K562 (cell line): ENCODE data around the gene YARS1. TPM values are rescaled to one million over a fixed set of nuclear protein-coding genes. Genes with fewer than 3 reads are reported as not detected.
A peak's percentile ranks its signal among the peaks of the same experiment; 100 is the strongest.

Experiments
- CHCHD3 ChIP-seq: fragments of 250-450 bp; sonication (Bioruptor Pico); IDR thresholded peaks from 2 replicates; pipeline ENCODE4 v2.1.2; 2022; ENCODE audit warnings: mild to moderate bottlenecking
- FOXJ3 ChIP-seq: sonication (generic); formaldehyde crosslinking; IDR thresholded peaks from 2 replicates; pipeline ENCODE4 v1.4.0; 2020; ENCODE audit warnings: mild to moderate bottlenecking, missing genetic modification reagents
- ZNF165 ChIP-seq: fragments of 250-450 bp; sonication (Bioruptor Pico); IDR thresholded peaks from 2 replicates; pipeline ENCODE4 v1.4.0; 2020; ENCODE audit warnings: borderline replicate concordance
- polyA plus RNA-seq, 8 experiments: library from polyadenylated mRNA; depleted of rRNA in 4 of 8; stranded (reverse) in 5 of 8; unstranded in 3 of 8; fragments of >200 nt; fragmentation: Nextera tagmentation in 2 of 8; fragmentation: Illumina TruSeq in 1 of 8; extraction: Ambion mirVana in 2 of 8; extraction: Trizol in 1 of 8; gene quantifications; 2 replicates each; pipeline versions ENCODE4 v1.2.1 to v1.2.3, GENCODE V29; 2011 to 2014; ENCODE audit warnings: inconsistent platforms in 1 of 8, missing spikeins in 1 of 8
- total RNA-seq, 7 experiments: library from RNA; depleted of rRNA in 6 of 7; stranded (reverse); fragments of >200 nt in 6 of 7; fragmentation: Illumina TruSeq in 2 of 7; extraction: Trizol in 2 of 7; gene quantifications; 2 replicates each; pipeline versions ENCODE4 v1.2.1 to v1.2.3, GENCODE V29; 2011 to 2021; ENCODE audit warnings: low replicate concordance in 1 of 7
- TF ChIP-seq, protein P1 (sequence below), 2 experiments: IDR thresholded peaks; 2 replicates each; pipeline ENCODE4 v1.6.1; 2011; ENCODE audit warnings: borderline replicate concordance in 1 of 2, control low read depth in 1 of 2, low read depth in 1 of 2, low read length in 1 of 2, mild to moderate bottlenecking in 1 of 2, mixed read lengths in 1 of 2, moderate library complexity in 1 of 2; ENCODE audit not compliant: insufficient read depth in 1 of 2, insufficient read length in 1 of 2, poor library complexity in 1 of 2, severe bottlenecking in 1 of 2; ENCODE audit errors: extremely low read depth in 1 of 2
- TF ChIP-seq, protein P2 (sequence below): fragments of 200-800 bp; sonication (Bioruptor generic); IDR thresholded peaks from 2 replicates; pipeline ENCODE4 v1.6.1; 2016; ENCODE audit warnings: missing genetic modification characterization, missing compliant biosample characterization
- TF ChIP-seq, protein P3 (sequence below): fragments of 450-650 bp; formaldehyde crosslinking; IDR thresholded peaks from 2 replicates; pipeline ENCODE4 v1.4.0; 2022; ENCODE audit warnings: missing genetic modification characterization
- TF ChIP-seq, protein P4 (sequence below): sonication (generic); formaldehyde crosslinking; IDR thresholded peaks from 2 replicates; pipeline ENCODE4 v1.8.0; 2022; ENCODE audit warnings: mild to moderate bottlenecking, missing genetic modification reagents
- TF ChIP-seq, protein P5 (sequence below): fragments of 150-350 bp; IDR thresholded peaks from 2 replicates; pipeline ENCODE4 v1.6.1; 2014; ENCODE audit warnings: low read depth, mild to moderate bottlenecking, low read length, borderline replicate concordance

Gene YARS1
- total and polyA plus RNA-seq, 9 of the 15 experiments (the other 6 are each of a cell fraction or from before 2014, with no cell fraction given) = 66.2 to 336 (median 201) TPM

DNA sequence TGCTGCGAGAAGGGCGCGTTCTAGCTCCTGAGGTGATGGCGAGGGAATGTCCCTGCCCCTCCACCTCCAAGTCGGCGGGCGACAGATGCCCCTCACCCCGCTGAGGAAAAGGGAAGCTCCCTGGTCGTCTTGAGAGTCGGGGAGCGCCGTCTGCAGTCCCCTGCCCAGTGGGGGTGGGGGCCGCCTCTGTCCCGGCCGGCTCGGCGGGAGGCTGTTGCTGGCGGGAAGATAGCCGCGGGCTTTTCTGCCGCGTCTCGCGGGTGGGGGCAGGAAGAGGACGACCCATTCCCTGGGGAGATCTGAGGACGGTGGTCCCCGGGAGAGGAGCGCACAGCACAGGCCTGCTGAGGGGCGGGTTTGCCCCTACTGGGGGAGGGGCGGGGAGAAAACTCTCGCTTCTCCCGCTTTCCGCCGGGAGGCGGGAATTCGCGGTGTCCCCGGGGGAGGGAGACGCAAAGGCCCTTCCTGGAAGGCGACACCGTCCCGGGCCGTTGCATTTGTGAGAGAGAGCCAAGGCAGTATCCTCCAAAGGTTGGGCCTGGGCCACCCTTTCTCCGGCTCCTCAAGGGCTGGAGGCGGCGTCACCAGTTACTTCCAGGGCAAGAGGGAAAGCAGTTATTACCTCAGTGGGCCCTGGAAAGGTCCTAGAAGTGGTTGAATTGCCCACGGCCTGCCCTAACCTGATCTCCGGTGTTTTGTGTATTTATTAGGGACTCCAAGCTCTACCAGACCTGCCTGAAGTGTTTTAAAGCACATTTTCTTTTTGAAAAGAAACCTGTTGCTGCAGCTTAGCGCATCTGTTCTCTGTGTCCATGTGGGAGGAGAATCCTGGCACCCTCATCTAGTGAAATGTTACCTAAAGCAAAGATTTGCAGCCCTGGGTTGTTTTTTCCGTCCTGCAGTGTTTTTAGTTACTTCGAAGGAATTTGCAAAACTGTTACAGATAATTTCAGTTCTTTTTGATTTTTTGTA, 943 bp upstream of the YARS1 start (continued):
- TF ChIP-seq, protein P1, sequence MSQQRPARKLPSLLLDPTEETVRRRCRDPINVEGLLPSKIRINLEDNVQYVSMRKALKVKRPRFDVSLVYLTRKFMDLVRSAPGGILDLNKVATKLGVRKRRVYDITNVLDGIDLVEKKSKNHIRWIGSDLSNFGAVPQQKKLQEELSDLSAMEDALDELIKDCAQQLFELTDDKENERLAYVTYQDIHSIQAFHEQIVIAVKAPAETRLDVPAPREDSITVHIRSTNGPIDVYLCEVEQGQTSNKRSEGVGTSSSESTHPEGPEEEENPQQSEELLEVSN (IDR thresholded peaks at IDR 0.05; ENCODE audit: borderline replicate concordance in 1 of 2, extremely low read depth in 1 of 2, insufficient read depth in 1 of 2, insufficient read length in 1 of 2, low read depth in 1 of 2, low read length in 1 of 2, poor library complexity in 1 of 2, severe bottlenecking in 1 of 2) = peak; percentile 55 to 73
- TF ChIP-seq CHCHD3 (CRISPR knock-in tag) = no peak
- TF ChIP-seq FOXJ3 (CRISPR knock-in tag) = no peak
- TF ChIP-seq, protein P2, sequence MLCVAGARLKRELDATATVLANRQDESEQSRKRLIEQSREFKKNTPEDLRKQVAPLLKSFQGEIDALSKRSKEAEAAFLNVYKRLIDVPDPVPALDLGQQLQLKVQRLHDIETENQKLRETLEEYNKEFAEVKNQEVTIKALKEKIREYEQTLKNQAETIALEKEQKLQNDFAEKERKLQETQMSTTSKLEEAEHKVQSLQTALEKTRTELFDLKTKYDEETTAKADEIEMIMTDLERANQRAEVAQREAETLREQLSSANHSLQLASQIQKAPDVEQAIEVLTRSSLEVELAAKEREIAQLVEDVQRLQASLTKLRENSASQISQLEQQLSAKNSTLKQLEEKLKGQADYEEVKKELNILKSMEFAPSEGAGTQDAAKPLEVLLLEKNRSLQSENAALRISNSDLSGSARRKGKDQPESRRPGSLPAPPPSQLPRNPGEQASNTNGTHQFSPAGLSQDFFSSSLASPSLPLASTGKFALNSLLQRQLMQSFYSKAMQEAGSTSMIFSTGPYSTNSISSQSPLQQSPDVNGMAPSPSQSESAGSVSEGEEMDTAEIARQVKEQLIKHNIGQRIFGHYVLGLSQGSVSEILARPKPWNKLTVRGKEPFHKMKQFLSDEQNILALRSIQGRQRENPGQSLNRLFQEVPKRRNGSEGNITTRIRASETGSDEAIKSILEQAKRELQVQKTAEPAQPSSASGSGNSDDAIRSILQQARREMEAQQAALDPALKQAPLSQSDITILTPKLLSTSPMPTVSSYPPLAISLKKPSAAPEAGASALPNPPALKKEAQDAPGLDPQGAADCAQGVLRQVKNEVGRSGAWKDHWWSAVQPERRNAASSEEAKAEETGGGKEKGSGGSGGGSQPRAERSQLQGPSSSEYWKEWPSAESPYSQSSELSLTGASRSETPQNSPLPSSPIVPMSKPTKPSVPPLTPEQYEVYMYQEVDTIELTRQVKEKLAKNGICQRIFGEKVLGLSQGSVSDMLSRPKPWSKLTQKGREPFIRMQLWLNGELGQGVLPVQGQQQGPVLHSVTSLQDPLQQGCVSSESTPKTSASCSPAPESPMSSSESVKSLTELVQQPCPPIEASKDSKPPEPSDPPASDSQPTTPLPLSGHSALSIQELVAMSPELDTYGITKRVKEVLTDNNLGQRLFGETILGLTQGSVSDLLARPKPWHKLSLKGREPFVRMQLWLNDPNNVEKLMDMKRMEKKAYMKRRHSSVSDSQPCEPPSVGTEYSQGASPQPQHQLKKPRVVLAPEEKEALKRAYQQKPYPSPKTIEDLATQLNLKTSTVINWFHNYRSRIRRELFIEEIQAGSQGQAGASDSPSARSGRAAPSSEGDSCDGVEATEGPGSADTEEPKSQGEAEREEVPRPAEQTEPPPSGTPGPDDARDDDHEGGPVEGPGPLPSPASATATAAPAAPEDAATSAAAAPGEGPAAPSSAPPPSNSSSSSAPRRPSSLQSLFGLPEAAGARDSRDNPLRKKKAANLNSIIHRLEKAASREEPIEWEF = no peak
- peak; percentile 86 for TF ChIP-seq ZNF165 (CRISPR knock-in tag)
- TF ChIP-seq, protein P3, sequence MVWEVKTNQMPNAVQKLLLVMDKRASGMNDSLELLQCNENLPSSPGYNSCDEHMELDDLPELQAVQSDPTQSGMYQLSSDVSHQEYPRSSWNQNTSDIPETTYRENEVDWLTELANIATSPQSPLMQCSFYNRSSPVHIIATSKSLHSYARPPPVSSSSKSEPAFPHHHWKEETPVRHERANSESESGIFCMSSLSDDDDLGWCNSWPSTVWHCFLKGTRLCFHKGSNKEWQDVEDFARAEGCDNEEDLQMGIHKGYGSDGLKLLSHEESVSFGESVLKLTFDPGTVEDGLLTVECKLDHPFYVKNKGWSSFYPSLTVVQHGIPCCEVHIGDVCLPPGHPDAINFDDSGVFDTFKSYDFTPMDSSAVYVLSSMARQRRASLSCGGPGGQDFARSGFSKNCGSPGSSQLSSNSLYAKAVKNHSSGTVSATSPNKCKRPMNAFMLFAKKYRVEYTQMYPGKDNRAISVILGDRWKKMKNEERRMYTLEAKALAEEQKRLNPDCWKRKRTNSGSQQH (CRISPR knock-in tag) = no peak
- TF ChIP-seq, protein P4, sequence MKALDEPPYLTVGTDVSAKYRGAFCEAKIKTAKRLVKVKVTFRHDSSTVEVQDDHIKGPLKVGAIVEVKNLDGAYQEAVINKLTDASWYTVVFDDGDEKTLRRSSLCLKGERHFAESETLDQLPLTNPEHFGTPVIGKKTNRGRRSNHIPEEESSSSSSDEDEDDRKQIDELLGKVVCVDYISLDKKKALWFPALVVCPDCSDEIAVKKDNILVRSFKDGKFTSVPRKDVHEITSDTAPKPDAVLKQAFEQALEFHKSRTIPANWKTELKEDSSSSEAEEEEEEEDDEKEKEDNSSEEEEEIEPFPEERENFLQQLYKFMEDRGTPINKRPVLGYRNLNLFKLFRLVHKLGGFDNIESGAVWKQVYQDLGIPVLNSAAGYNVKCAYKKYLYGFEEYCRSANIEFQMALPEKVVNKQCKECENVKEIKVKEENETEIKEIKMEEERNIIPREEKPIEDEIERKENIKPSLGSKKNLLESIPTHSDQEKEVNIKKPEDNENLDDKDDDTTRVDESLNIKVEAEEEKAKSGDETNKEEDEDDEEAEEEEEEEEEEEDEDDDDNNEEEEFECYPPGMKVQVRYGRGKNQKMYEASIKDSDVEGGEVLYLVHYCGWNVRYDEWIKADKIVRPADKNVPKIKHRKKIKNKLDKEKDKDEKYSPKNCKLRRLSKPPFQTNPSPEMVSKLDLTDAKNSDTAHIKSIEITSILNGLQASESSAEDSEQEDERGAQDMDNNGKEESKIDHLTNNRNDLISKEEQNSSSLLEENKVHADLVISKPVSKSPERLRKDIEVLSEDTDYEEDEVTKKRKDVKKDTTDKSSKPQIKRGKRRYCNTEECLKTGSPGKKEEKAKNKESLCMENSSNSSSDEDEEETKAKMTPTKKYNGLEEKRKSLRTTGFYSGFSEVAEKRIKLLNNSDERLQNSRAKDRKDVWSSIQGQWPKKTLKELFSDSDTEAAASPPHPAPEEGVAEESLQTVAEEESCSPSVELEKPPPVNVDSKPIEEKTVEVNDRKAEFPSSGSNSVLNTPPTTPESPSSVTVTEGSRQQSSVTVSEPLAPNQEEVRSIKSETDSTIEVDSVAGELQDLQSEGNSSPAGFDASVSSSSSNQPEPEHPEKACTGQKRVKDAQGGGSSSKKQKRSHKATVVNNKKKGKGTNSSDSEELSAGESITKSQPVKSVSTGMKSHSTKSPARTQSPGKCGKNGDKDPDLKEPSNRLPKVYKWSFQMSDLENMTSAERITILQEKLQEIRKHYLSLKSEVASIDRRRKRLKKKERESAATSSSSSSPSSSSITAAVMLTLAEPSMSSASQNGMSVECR (CRISPR knock-in tag) = no peak
- TF ChIP-seq, protein P5, sequence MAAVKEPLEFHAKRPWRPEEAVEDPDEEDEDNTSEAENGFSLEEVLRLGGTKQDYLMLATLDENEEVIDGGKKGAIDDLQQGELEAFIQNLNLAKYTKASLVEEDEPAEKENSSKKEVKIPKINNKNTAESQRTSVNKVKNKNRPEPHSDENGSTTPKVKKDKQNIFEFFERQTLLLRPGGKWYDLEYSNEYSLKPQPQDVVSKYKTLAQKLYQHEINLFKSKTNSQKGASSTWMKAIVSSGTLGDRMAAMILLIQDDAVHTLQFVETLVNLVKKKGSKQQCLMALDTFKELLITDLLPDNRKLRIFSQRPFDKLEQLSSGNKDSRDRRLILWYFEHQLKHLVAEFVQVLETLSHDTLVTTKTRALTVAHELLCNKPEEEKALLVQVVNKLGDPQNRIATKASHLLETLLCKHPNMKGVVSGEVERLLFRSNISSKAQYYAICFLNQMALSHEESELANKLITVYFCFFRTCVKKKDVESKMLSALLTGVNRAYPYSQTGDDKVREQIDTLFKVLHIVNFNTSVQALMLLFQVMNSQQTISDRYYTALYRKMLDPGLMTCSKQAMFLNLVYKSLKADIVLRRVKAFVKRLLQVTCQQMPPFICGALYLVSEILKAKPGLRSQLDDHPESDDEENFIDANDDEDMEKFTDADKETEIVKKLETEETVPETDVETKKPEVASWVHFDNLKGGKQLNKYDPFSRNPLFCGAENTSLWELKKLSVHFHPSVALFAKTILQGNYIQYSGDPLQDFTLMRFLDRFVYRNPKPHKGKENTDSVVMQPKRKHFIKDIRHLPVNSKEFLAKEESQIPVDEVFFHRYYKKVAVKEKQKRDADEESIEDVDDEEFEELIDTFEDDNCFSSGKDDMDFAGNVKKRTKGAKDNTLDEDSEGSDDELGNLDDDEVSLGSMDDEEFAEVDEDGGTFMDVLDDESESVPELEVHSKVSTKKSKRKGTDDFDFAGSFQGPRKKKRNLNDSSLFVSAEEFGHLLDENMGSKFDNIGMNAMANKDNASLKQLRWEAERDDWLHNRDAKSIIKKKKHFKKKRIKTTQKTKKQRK = no peak
